ENCODE results near the gene C9orf50. TPM values are rescaled to one million over a fixed set of nuclear protein-coding genes. Genes with fewer than 3 reads are reported as not detected.

Gene C9orf50
- total RNA-seq, 2 experiments from 2014 or later, result not detected

DNA sequence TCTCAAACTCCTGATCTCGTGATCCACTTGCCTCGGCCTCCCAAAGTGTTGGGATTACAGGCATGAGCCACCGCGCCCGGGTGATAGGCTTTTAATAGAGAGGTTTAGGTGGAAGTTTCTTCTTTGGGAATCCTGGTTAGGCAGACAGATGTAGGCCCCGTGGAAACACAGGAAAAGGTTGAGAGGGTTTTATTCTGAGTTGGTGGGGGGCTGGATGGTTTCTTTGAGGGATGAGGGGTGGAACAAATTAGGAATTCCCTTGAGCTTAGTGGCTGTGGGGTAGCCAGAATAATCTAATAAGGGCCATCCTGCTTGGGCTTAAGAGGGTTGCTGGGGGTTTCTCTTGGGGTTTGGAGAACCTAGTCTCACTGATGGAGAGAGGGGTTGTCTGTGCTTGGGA is 30.4 kb downstream of the C9orf50 start:
- DNase-seq (no peak), ATAC-seq (ENCODE audit: poor library complexity) (no peak)
- no peaks in the 10 kb centered on the region for H3K9me3 Mint-ChIP-seq
- Histone ChIP-seq H3K36me3 (ENCODE audit: insufficient read depth, low read length) (no peaks in the 10 kb centered on the region), H3K4me1 (ENCODE audit: insufficient read depth, low read length) (peaks cover 16% of the 10 kb centered on the region), H3K27ac (ENCODE audit: low read depth in 1 of 2, low read length in 2 of 2) (no peak overlapping the region), H3K9me3 (ENCODE audit: control insufficient read depth in 1 of 2, insufficient read depth in 1 of 2, low read length in 2 of 2) (no peaks in the 10 kb centered on the region), H3K27me3 (ENCODE audit: control insufficient read depth in 1 of 2, insufficient read depth in 2 of 2, low read length in 2 of 2) (no peaks in the 10 kb centered on the region), H3K4me3 (ENCODE audit: low read length) (no peak overlapping the region)
- no peaks in the 10 kb centered on the region for H3K27me3 Mint-ChIP-seq
- ChIA-PET POLR2A (interaction anchor here (0.6 kb wide), 1 partner anchor 9 kb away, joined by 3 read pairs; no protein-coding TSS in a partner anchor), CTCF (no interaction called here)
- H3K4me3 Mint-ChIP-seq, result no peak overlapping the region
- intact Hi-C loops (cut with DNase I, micrococcal nuclease), result no loop called here
- H3K36me3 Mint-ChIP-seq (ENCODE audit: low read depth), result no peaks in the 10 kb centered on the region
- H3K27ac Mint-ChIP-seq, result no peak overlapping the region
- H3K4me1 Mint-ChIP-seq (ENCODE audit: low read depth), result peaks cover 17% of the 10 kb centered on the region
- TF ChIP-seq, protein P1, sequence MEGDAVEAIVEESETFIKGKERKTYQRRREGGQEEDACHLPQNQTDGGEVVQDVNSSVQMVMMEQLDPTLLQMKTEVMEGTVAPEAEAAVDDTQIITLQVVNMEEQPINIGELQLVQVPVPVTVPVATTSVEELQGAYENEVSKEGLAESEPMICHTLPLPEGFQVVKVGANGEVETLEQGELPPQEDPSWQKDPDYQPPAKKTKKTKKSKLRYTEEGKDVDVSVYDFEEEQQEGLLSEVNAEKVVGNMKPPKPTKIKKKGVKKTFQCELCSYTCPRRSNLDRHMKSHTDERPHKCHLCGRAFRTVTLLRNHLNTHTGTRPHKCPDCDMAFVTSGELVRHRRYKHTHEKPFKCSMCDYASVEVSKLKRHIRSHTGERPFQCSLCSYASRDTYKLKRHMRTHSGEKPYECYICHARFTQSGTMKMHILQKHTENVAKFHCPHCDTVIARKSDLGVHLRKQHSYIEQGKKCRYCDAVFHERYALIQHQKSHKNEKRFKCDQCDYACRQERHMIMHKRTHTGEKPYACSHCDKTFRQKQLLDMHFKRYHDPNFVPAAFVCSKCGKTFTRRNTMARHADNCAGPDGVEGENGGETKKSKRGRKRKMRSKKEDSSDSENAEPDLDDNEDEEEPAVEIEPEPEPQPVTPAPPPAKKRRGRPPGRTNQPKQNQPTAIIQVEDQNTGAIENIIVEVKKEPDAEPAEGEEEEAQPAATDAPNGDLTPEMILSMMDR (IDR thresholded peaks at IDR 0.05), result no peak

DNA sequence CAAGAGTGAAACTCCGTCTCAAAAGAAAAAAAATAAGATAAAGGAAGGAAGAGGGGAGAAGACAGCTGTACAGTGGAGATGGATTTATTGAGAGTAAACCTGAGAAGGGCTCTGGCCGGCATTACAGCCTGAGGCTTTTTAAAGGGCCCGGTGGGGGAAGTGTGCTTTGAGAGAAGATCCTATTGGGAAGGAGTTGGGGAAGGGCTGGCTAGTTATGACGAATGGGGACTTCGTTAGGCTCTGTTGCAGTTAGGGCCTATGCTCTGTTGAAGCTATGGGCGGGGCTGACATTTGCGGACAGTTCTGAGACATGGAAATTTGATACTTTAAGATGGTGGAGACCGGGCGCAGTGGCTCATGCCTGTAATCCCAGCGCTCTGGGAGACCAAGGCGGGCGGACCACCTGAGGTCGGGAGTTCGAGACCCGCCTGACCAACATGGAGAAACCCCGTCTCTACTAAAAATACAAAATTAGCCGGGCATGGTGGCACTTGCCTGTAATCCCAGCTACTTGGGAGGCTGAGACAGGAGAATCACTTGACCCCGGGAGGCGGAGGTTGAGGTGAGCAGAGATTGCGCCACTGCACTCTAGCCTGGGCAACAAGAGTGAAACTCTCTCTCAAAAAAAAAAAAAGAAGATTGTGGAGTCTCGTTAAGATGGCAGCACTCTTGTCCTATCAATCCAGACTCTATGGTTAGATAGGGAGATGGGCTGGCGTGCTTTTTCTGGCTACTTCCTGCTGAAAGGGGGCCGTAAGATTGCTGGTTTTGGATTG is 33.2 kb downstream of the C9orf50 start:
- DNase-seq (no peak), ATAC-seq (ENCODE audit: poor library complexity) (no peak)
- Mint-ChIP-seq H3K9me3 (no peaks in the 10 kb centered on the region), H3K27me3 (no peaks in the 10 kb centered on the region), H3K4me1 (ENCODE audit: low read depth) (peaks cover 37% of the 10 kb centered on the region), H3K27ac (peak overlapping the region; percentile 37), H3K4me3 (no peak overlapping the region), H3K36me3 (ENCODE audit: low read depth) (no peaks in the 10 kb centered on the region)
- peaks cover 0 to 3% of the 10 kb centered on the region in 2 experiments for H3K9me3 ChIP-seq (ENCODE audit: control insufficient read depth in 1 of 2, insufficient read depth in 1 of 2, low read length in 2 of 2)
- H3K4me1 ChIP-seq (ENCODE audit: insufficient read depth, low read length), result peaks cover 40% of the 10 kb centered on the region
- TF ChIP-seq, protein P1 (IDR thresholded peaks at IDR 0.05), result no peak
- POLR2A ChIA-PET, result interaction anchor here (0.6 to 1.7 kb wide), 2 partner anchors 9 to 204 kb away, joined by 3 to 5 read pairs; no protein-coding TSS in a partner anchor
- intact Hi-C loops (cut with DNase I, micrococcal nuclease), result loop anchor here in 1 of 2 experiments (10.0 kb wide), 1 partner anchor 93 kb away; no protein-coding TSS in a partner anchor
- H3K27me3 ChIP-seq (ENCODE audit: control insufficient read depth in 1 of 2, insufficient read depth in 2 of 2, low read length in 2 of 2), result no peaks in the 10 kb centered on the region
- no peak overlapping the region for H3K4me3 ChIP-seq (ENCODE audit: low read length)
- H3K36me3 ChIP-seq (ENCODE audit: insufficient read depth, low read length), result no peaks in the 10 kb centered on the region
- H3K27ac ChIP-seq (ENCODE audit: low read depth in 1 of 2, low read length in 2 of 2), result no peak overlapping the region
- CTCF ChIA-PET, result interaction anchor here (1.0 to 2.2 kb wide), 2 partner anchors 10 to 23 kb away, joined by 4 to 8 read pairs; no protein-coding TSS in a partner anchor

DNA sequence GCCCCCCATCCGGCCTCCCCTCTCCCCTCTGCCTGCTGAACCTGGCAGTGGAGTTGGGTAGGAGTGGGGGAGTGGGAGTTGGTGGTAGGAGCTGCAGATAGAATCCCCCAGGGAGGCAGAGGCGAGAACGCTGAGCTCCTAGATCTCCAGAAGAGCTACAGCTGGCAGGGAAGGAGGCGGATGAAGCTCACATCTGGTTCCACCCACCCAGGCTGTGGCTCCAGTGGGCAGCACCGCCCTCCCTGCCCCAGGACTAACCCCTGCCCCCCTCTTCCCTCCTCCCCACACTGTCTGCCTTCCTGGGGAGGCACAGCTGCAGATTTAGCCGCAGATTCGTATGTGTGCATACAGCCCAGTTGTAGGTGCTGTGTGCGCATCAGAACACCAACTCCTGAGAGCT is 34.2 kb downstream of the C9orf50 start:
- POLR2A ChIA-PET, result interaction anchor here (0.7 to 1.7 kb wide), 3 partner anchors 9 to 203 kb away, joined by 3 to 5 read pairs (median 3); no protein-coding TSS in a partner anchor
- Mint-ChIP-seq H3K27me3 (no peaks in the 10 kb centered on the region), H3K27ac (peak overlapping the region; percentile 37), H3K9me3 (no peaks in the 10 kb centered on the region), H3K4me3 (peak overlapping the region; percentile 12), H3K36me3 (ENCODE audit: low read depth) (no peaks in the 10 kb centered on the region), H3K4me1 (ENCODE audit: low read depth) (peaks cover 47% of the 10 kb centered on the region)
- Histone ChIP-seq H3K9me3 (ENCODE audit: control insufficient read depth in 1 of 2, insufficient read depth in 1 of 2, low read length in 2 of 2) (peaks cover 0 to 3% of the 10 kb centered on the region in 2 experiments), H3K36me3 (ENCODE audit: insufficient read depth, low read length) (no peaks in the 10 kb centered on the region), H3K4me1 (ENCODE audit: insufficient read depth, low read length) (peaks cover 46% of the 10 kb centered on the region), H3K27me3 (ENCODE audit: control insufficient read depth in 1 of 2, insufficient read depth in 2 of 2, low read length in 2 of 2) (no peaks in the 10 kb centered on the region), H3K27ac (ENCODE audit: low read depth in 1 of 2, low read length in 2 of 2) (peak overlapping the region in 1 of 2 donors; percentile 9), H3K4me3 (ENCODE audit: low read length) (no peak overlapping the region)
- CTCF ChIA-PET, result interaction anchor here (1.0 to 2.2 kb wide), 2 partner anchors 11 to 24 kb away, joined by 4 to 8 read pairs; no protein-coding TSS in a partner anchor
- peak in 5 of 14 experiments; percentile 30 to 69 (median 54) for DNase-seq
- ATAC-seq (ENCODE audit: poor library complexity), result peak; percentile 57
- TF ChIP-seq, protein P1 (IDR thresholded peaks at IDR 0.05), result no peak
- intact Hi-C loops (cut with DNase I, micrococcal nuclease), result loop anchor here in 1 of 2 experiments (10.0 kb wide), 1 partner anchor 92 kb away; no protein-coding TSS in a partner anchor
